HG03175 (cell line): ENCODE measurements around the gene CHDH.

Experiments
- ATAC-seq: cut with Tn5 transposase; IDR thresholded peaks from one replicate; pipeline ENCODE4 v1.9.1; 2021; ENCODE audit warnings: mild to moderate bottlenecking, moderate library complexity; ENCODE audit not compliant: unreplicated experiment

Gene CHDH

GRCh38 chr3:53824795-53825194 is 21.4 kb downstream of the CHDH start:
- no peak for ATAC-seq

- ATAC-seq: no peak
Measured at GRCh38 chr3:53823956-53824657, 22.1 kb downstream of the CHDH start.

- ATAC-seq: no peak
Measured at GRCh38 chr3:53823026-53823955, 22.9 kb downstream of the CHDH start.

GRCh38 chr3:53822331-53822741 is 23.9 kb downstream of the CHDH start:
- no peak for ATAC-seq

GRCh38 chr3:53821631-53822121 is 24.5 kb downstream of the CHDH start:
- ATAC-seq: peak; percentile 45

GRCh38 chr3:53820756-53821580 is 25.3 kb downstream of the CHDH start:
- ATAC-seq: no peak

- no peak for ATAC-seq
Measured at GRCh38 chr3:53820084-53820483, 26.1 kb downstream of the CHDH start.

GRCh38 chr3:53819163-53819868 is 26.9 kb downstream of the CHDH start:
- ATAC-seq: no peak

- ATAC-seq: no peak
Measured at GRCh38 chr3:53818221-53819162, 27.7 kb downstream of the CHDH start.

GRCh38 chr3:53817809-53818208 is 28.4 kb downstream of the CHDH start:
- ATAC-seq: no peak

GRCh38 chr3:53817211-53817610 is 29.0 kb downstream of the CHDH start:
- ATAC-seq: no peak

GRCh38 chr3:53816425-53816824 is 29.8 kb downstream of the CHDH start:
- no peak for ATAC-seq

- no peak for ATAC-seq
Measured at GRCh38 chr3:53815651-53816050, 30.6 kb downstream of the CHDH start.

GRCh38 chr3:53815067-53815466 is 31.2 kb downstream of the CHDH start:
- no peak for ATAC-seq

- ATAC-seq: no peak
Measured at GRCh38 chr3:53813876-53814275, 32.3 kb downstream of the CHDH start.

- no peak for ATAC-seq
Measured at GRCh38 chr3:53813229-53813628, 33.0 kb downstream of the CHDH start.

- ATAC-seq: no peak
Measured at GRCh38 chr3:53812434-53812833, 33.8 kb downstream of the CHDH start.

- ATAC-seq: no peak
Measured at GRCh38 chr3:53811143-53811927, 34.9 kb downstream of the CHDH start.
